IMR-90 (cell line): ENCODE data around the gene SEMA5A. TPM values are rescaled to one million over a fixed set of nuclear protein-coding genes. Genes with fewer than 3 reads are reported as not detected.

Experiments used
- ATAC-seq: fragments of 200-7000 bp; cut with Tn5 transposase; 2 replicates; pipeline ENCODE4 v1.9.1; 2020; ENCODE audit warnings: low read depth, mild to moderate bottlenecking, moderate library complexity
- BruUV-seq: library from RNA; stranded (reverse); fragments of 400-500 nt; replicated peaks from 2 replicates; lab custom pipeline; 2021; lab: Mats Ljungman, UMichigan
- CTCF ChIA-PET: fragments of 300-600 bp; formaldehyde crosslinking; extraction: SDS; loops from one replicate; lab custom pipeline; 2021; ENCODE audit warnings: antibody characterized with exemption; lab: Yijun Ruan, JAX
- POLR2A ChIA-PET: fragments of 300-600 bp; sonication (Branson Sonifier 250); formaldehyde crosslinking; loops from one replicate; lab custom pipeline; 2022; ENCODE audit warnings: antibody characterized with exemption; ENCODE audit not compliant: unreplicated experiment; lab: Charles Lee
- DNase-seq: peaks from one replicate; pipeline ENCODE4 v3.0.0; 2013
- H2AFZ ChIP-seq: replicated peaks from 2 replicates; pipeline ENCODE3; 2013; ENCODE audit warnings: low read length, mild to moderate bottlenecking; ENCODE audit not compliant: poor library complexity
- H2AK5ac ChIP-seq: 2 replicates; pipeline ENCODE4 v1.6.1; 2013; ENCODE audit warnings: low read depth, low read length, inconsistent platforms
- H2AK9ac ChIP-seq: replicated peaks from 2 replicates; pipeline ENCODE3; 2013; ENCODE audit warnings: mild to moderate bottlenecking, low read depth, low read length, moderate library complexity; ENCODE audit not compliant: poor library complexity
- H2BK120ac ChIP-seq: 2 replicates; pipeline ENCODE4 v1.6.1; 2013; ENCODE audit warnings: low read depth, low read length, inconsistent platforms
- H2BK15ac ChIP-seq: 3 replicates; pipeline ENCODE4 v1.6.1; 2013; ENCODE audit warnings: low read depth, low read length, inconsistent platforms
- H2BK20ac ChIP-seq: 2 replicates; pipeline ENCODE4 v1.6.1; 2013; ENCODE audit warnings: low read depth, mild to moderate bottlenecking, inconsistent platforms, low read length, moderate library complexity
- H2BK5ac ChIP-seq: 2 replicates; pipeline ENCODE4 v1.6.1; 2013; ENCODE audit warnings: mild to moderate bottlenecking, low read depth, low read length, inconsistent platforms; ENCODE audit not compliant: poor library complexity, severe bottlenecking
- H3K14ac ChIP-seq: replicated peaks from 2 replicates; pipeline ENCODE4 v1.6.1; 2013; ENCODE audit warnings: low read depth, low read length, inconsistent platforms
- H3K18ac ChIP-seq: 2 replicates; pipeline ENCODE4 v1.6.1; 2013; ENCODE audit warnings: low read depth, low read length, control low read depth
- H3K23ac ChIP-seq: 2 replicates; pipeline ENCODE4 v1.6.1; 2013; ENCODE audit warnings: low read depth, low read length, inconsistent platforms
- H3K27ac ChIP-seq: 2 replicates; pipeline ENCODE4 v1.5.1; 2013; ENCODE audit warnings: mild to moderate bottlenecking, control low read depth, low read length; ENCODE audit not compliant: insufficient read depth
- H3K27me3 ChIP-seq: 2 replicates; pipeline ENCODE4 v1.6.1; 2013; ENCODE audit warnings: low read length; ENCODE audit not compliant: control insufficient read depth, insufficient read depth
- H3K36me3 ChIP-seq: 2 replicates; pipeline ENCODE4 v1.6.1; 2013; ENCODE audit warnings: low read length, mixed read lengths; ENCODE audit not compliant: control insufficient read depth, insufficient read depth
- H3K4ac ChIP-seq: 2 replicates; pipeline ENCODE4 v1.6.1; 2013; ENCODE audit warnings: low read depth, low read length, inconsistent platforms
- H3K4me1 ChIP-seq: 2 replicates; pipeline ENCODE4 v1.6.1; 2013; ENCODE audit warnings: low read length, mixed read lengths; ENCODE audit not compliant: control insufficient read depth, insufficient read depth
- H3K4me2 ChIP-seq: 2 replicates; pipeline ENCODE4 v1.6.1; 2013; ENCODE audit warnings: low read depth, mild to moderate bottlenecking, control low read depth, low read length, moderate library complexity
- H3K4me3 ChIP-seq: 2 replicates; pipeline ENCODE4 v1.5.1; 2013; ENCODE audit warnings: low read depth, mild to moderate bottlenecking, control low read depth, low read length, moderate library complexity; ENCODE audit not compliant: insufficient read depth
- H3K56ac ChIP-seq: 2 replicates; pipeline ENCODE4 v1.6.1; 2013; ENCODE audit warnings: low read length, inconsistent platforms; ENCODE audit not compliant: insufficient read depth; ENCODE audit errors: extremely low read depth
- H3K79me1 ChIP-seq, 2 experiments: 2 replicates each; pipeline ENCODE4 v1.6.1; 2013; ENCODE audit warnings: low read length in 2 of 2, inconsistent platforms in 1 of 2, low read depth in 1 of 2
- H3K9ac ChIP-seq: 2 replicates; pipeline ENCODE4 v1.6.1; 2013; ENCODE audit warnings: low read depth, low read length, control low read depth
- H3K9me1 ChIP-seq: 2 replicates; pipeline ENCODE4 v1.6.1; 2013; ENCODE audit warnings: low read length, inconsistent platforms; ENCODE audit not compliant: insufficient read depth
- H3K9me3 ChIP-seq: 2 replicates; pipeline ENCODE4 v1.6.1; 2013; ENCODE audit warnings: low read length; ENCODE audit not compliant: control insufficient read depth, insufficient read depth
- H4K20me1 ChIP-seq: 2 replicates; pipeline ENCODE4 v1.6.1; 2013; ENCODE audit warnings: low read length, inconsistent platforms; ENCODE audit not compliant: insufficient read depth
- H4K5ac ChIP-seq: 2 replicates; pipeline ENCODE4 v1.6.1; 2013; ENCODE audit warnings: mild to moderate bottlenecking, low read depth, low read length, control low read depth
- H4K8ac ChIP-seq, 2 experiments: 2 replicates each; pipeline ENCODE4 v1.6.1; 2013; ENCODE audit warnings: low read depth in 2 of 2, low read length in 2 of 2, control low read depth in 1 of 2, inconsistent platforms in 1 of 2
- H4K91ac ChIP-seq: 2 replicates; pipeline ENCODE4 v1.6.1; 2013; ENCODE audit warnings: low read depth, low read length, inconsistent platforms; ENCODE audit not compliant: insufficient read depth
- BHLHE40 ChIP-seq: fragments of 150-350 bp; IDR thresholded peaks from 2 replicates; pipeline ENCODE4 v1.6.1; 2016; ENCODE audit warnings: mild to moderate bottlenecking, low read depth, low read length
- CHD1 ChIP-seq: IDR thresholded peaks from 2 replicates; pipeline ENCODE4 v1.6.1; 2012; ENCODE audit warnings: low read depth, low read length, improper control_type of control experiment
- FOS ChIP-seq: fragments of 150-350 bp; IDR thresholded peaks from 2 replicates; pipeline ENCODE4 v1.6.1; 2016; ENCODE audit warnings: low read depth, low read length
- POLR2A ChIP-seq: IDR thresholded peaks from 2 replicates; pipeline ENCODE4 v1.6.1; 2012; ENCODE audit warnings: mild to moderate bottlenecking, low read depth, low read length
- RCOR1 ChIP-seq: IDR thresholded peaks from 2 replicates; pipeline ENCODE4 v1.6.1; 2012; ENCODE audit warnings: mild to moderate bottlenecking, low read length, improper control_type of control experiment; ENCODE audit not compliant: insufficient replicate concordance
- SMC3 ChIP-seq: fragments of 150-350 bp; IDR thresholded peaks from 2 replicates; pipeline ENCODE4 v1.6.1; 2016; ENCODE audit warnings: low read depth, mild to moderate bottlenecking, antibody characterized with exemption, low read length, moderate library complexity
- WGBS, 2 experiments: methylation state at CpG; one replicate each; pipeline versions ENCODE4 v1.1.5 to v1.1.7; 2013; ENCODE audit warnings: missing lambda C conversion rate in 2 of 2; ENCODE audit not compliant: insufficient read length in 1 of 2; ENCODE audit errors: extremely low coverage in 2 of 2; 5-methylcytosine and 5-hydroxymethylcytosine counted together
- dilution Hi-C: fragments of 300-500 bp; cut with HindIII; formaldehyde crosslinking; loops from one replicate; pipeline ENCODE4 v1.14.3; 2018; ENCODE audit warnings: low sequenced_read_pairs; ENCODE audit not compliant: unreplicated experiment
- in situ Hi-C: fragments of 300-500 bp; cut with MboI; formaldehyde crosslinking; loops from 3 replicates; pipeline ENCODE4 v1.14.3; 2019; ENCODE audit warnings: low sequenced_read_pairs, inconsistent platforms, mixed read lengths
- intact Hi-C: fragments of 100-400 bp; cut with micrococcal nuclease; formaldehyde crosslinking; loops from 2 replicates; pipeline ENCODE4 v1.10.0; 2022
- polyA plus RNA-seq, 3 experiments: library from polyadenylated mRNA; depleted of rRNA; stranded (reverse); fragments of >200 nt; gene quantifications; 2 replicates each; pipeline ENCODE4 v1.2.3, GENCODE V29; 2012; ENCODE audit warnings: low replicate concordance in 1 of 3
- total RNA-seq: library from RNA; depleted of rRNA; stranded (reverse); fragments of >200 nt; gene quantifications from 2 replicates; pipeline ENCODE4 v1.2.3, GENCODE V29; 2012

SEMA5A gene
- total and polyA plus RNA-seq, 2 of the 4 experiments (the other 2 are of a cell fraction), result 8.2 to 9.9 TPM

GRCh38 chr5:9091896-9092662 lies 453.8 kb downstream of the SEMA5A start:
- H2BK20ac ChIP-seq, result no peak overlapping the region
- H3K27ac ChIP-seq, result no peak overlapping the region
- no peak overlapping the region for H4K8ac ChIP-seq
- no peak overlapping the region for H3K4me3 ChIP-seq
- no peak overlapping the region for H2BK15ac ChIP-seq
- in situ Hi-C loops, result no loop called here
- no peaks in the 10 kb centered on the region; a peak in 1 of 4 replicates for H3K79me1 ChIP-seq
- ATAC-seq, result no peak
- H2BK5ac ChIP-seq, result no peak overlapping the region
- no peak overlapping the region for H4K91ac ChIP-seq
- no peak overlapping the region for H2AK9ac ChIP-seq
- H2AFZ ChIP-seq, result no peak overlapping the region
- peaks cover 4% of the 10 kb centered on the region; the same call in 1 of the 2 replicates for H3K9me1 ChIP-seq
- BruUV-seq, result no TSS peak
- no peak overlapping the region for H2BK120ac ChIP-seq
- DNase-seq, result peak; percentile 21
- no peak overlapping the region for H3K23ac ChIP-seq
- no peak overlapping the region; the same call in 1 of the 2 replicates for H3K4ac ChIP-seq
- no peaks in the 10 kb centered on the region; the same call in 1 of the 2 replicates for H3K4me1 ChIP-seq
- H4K5ac ChIP-seq, result no peak overlapping the region
- no peak overlapping the region for H3K4me2 ChIP-seq
- no peaks in the 10 kb centered on the region for H4K20me1 ChIP-seq
- H3K36me3 ChIP-seq, result no peaks in the 10 kb centered on the region
- TF ChIP-seq FOS, result no peak
- no peak for TF ChIP-seq RCOR1
- TF ChIP-seq CHD1, result no peak
- no peak for TF ChIP-seq POLR2A
- no peak for TF ChIP-seq SMC3
- no peak for TF ChIP-seq BHLHE40
- CTCF ChIA-PET, result no interaction called here
- no peak overlapping the region for H3K18ac ChIP-seq
- no peaks in the 10 kb centered on the region for H3K9me3 ChIP-seq
- WGBS, 2 experiments, result 100% methylated on average over 1 of the region's 5 CpGs; no CpG with 5 or more reads in 1 of the 2 experiments
- dilution Hi-C loops, result no loop called here
- intact Hi-C loops, result no loop called here
- POLR2A ChIA-PET, result interaction anchor here (0.6 kb wide), 1 partner anchor 1377 kb away, joined by 7 read pairs; no protein-coding TSS in a partner anchor
- H3K14ac ChIP-seq, result no peak overlapping the region
- no peaks in the 10 kb centered on the region for H3K27me3 ChIP-seq
- no peak overlapping the region for H3K9ac ChIP-seq
- H2AK5ac ChIP-seq, result no peak overlapping the region
- H3K56ac ChIP-seq, result no peak overlapping the region
